ENCODE measurements around the gene SELENON.

SELENON gene

GRCh38 chr1:25810341-25811299 lies 10.6 kb downstream of the SELENON start:
- DNase-seq (ENCODE audit: low read depth in 2 of 2), result no peak

DNA sequence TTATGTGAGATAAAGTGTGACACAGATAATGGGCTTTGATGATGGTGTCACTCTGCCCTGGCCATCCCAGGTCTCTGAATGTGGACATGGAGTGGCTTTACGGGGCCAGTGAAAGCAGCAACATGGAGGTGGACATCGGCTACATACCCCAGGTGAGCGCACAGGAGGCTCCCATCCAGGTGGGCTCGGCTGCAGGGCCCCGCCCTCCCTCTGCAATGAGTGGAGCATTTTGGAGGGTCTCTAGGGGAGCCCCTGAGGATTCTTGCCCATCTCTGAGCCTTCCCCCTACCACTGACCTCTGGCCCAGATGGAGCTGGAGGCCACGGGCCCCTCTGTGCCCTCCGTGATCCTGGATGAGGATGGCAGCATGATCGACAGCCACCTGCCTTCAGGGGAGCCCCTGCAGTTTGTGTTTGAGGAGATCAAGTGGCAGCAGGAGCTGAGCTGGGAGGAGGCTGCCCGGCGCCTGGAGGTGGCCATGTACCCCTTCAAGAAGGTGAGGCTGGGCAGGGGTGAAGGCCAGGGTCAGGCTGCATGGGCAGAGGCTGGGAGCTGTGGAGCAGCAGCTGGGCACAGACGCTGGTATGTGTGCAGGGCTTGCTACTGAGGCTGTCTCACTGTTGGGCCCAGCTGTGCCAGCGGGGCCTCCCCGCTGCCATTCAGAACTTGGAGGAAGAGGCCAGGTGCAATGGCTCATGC lies 11.5 kb downstream of the SELENON start:
- no peak for DNase-seq (ENCODE audit: low read depth in 2 of 2)

DNA sequence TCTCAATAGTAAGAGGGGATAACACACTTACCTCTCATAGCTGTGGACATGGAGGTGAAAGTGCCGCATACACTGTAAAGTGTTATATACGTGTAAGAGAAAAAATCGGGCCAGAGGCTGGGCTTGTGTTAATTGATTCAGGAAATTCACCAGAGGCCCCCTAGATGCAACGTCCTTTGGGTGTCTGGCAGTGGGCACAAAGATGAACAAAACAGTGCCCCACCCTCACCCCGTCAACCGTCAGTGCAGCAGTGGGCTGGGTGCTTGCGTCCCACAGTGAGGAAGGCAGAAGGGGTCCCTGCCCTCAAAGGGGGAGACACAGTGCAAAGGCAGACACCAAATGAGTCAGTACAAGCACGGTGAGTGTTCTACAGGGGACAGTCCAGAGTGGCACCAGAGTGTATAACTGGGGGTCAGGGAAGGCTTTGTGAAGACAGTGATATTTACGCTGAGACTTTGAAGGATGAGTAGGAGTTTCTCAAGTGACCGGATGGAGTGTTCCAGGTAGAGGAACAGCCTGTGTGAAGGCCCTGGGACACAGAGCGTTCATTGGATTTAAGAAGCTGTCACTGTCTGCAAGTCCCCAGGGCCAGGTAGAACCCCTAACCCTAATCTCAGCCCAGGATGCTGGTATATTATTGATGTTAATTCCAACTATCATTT lies 13.2 kb downstream of the SELENON start:
- no peak for DNase-seq (ENCODE audit: low read depth in 2 of 2)

DNA sequence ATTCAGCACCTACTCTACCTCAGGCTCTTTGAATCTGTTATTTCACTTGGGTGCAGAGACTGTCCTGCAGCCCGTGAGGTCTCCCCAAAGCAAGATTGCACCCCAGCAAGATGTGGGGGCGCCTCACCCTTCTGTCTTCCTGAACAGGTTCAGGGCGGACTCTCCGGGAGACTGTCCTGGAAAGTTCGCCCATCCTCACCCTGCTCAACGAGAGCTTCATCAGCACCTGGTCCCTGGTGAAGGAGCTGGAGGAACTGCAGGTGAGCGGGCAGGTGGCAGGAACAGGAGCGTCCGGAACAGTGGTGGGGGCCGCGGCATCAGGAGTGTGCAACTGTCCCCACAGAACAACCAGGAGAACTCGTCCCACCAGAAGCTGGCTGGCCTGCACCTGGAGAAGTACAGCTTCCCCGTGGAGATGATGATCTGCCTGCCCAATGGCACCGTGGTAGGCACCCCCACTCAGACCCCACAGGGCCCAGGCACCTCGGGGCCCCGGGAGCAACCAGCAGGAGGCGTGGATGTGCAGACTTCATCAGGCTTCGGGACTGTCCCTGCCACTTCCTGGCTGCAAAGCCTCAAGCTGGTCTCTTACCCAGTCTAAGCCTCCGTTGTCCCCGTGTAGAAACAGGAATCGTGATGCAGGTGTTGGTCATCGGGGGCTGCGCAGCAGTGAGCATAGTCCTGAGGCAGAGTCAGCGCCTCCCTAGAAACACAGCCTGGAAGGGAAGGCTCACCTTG lies 13.9 kb downstream of the SELENON start:
- no peak for DNase-seq (ENCODE audit: low read depth in 2 of 2)

GRCh38 chr1:25814549-25815087 lies 14.6 kb downstream of the SELENON start:
- DNase-seq (ENCODE audit: low read depth in 2 of 2), result no peak

DNA sequence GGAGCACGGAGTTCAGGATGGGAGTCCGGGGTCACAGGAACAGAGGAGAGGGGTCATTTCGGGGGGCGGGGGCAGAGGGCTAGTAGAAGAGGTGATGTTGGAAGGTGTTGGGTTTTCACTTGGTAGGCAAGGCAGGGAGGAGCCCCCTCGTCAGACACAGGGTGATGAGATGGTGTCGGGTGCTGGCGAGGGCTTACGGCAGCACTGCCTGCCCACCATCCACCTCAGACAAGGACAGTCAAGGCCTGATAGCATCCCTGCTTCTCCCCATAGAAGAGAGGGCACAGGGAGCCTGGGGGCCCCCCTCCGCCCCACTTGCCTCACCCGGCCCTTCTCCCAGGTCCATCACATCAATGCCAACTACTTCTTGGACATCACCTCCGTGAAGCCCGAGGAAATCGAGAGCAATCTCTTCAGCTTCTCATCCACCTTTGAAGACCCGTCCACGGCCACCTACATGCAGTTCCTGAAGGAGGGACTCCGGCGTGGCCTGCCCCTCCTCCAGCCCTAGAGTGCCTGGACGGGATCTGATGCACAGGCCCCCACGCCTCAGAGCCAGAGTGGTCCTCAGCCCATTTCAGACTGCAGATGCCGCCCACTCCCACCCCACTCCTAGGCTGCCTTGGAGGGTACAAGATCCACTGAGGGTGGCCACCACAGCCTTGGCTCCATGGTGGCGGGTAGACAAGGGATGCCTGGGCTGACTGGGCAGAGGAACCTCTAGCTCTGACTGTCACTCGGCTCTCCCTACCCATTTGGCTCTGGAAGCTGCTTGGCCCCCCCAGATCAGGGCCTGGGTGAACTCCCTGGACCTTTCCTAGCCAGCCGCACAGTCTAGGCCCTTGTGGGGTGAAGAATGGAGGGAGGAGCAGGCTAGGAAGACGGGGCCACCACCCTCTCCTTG lies 15.5 kb downstream of the SELENON start:
- DNase-seq (ENCODE audit: low read depth in 2 of 2), result no peak

- DNase-seq (ENCODE audit: low read depth in 2 of 2), result no peak
Measured at GRCh38 chr1:25816112-25816718, 16.2 kb downstream of the SELENON start.

- no peak for DNase-seq (ENCODE audit: low read depth in 2 of 2)
Measured at GRCh38 chr1:25817840-25818501, 18.0 kb downstream of the SELENON start.

DNA sequence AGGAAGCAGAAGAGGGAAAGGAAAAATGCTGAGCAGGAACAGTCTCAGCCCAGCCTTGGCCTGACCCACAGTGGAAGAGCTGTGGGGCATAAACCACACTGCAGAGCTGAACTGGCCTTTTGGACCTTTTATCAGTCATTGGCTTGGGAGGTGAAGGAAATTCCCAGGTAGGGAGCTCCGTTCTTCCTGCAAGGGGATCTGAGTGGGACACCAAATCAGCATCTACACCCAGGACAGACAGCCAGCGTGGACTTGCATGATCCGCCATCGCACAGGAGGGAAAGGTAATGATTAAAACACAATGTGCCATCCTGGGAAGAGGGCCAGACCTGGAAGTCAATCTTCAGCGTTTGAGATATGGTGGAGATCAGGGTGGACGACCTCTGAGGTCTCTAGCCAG lies 18.6 kb downstream of the SELENON start:
- DNase-seq (ENCODE audit: low read depth in 2 of 2), result no peak

- peak; percentile 32 to 43 for DNase-seq (ENCODE audit: low read depth in 2 of 2)
Measured at GRCh38 chr1:25819491-25820246, 19.7 kb downstream of the SELENON start, which contains the start of gene MTFR1L. TSS of gene MTFR1L (plus strand) at chr1:25819954. CDS start at chr1:25823105, 3,151 bp downstream.

- DNase-seq (ENCODE audit: low read depth in 2 of 2), result no peak
Measured at GRCh38 chr1:25820247-25821111, 20.5 kb downstream of the SELENON start.

- no peak for DNase-seq (ENCODE audit: low read depth in 2 of 2)
Measured at GRCh38 chr1:25821112-25821476, 21.1 kb downstream of the SELENON start.

DNA sequence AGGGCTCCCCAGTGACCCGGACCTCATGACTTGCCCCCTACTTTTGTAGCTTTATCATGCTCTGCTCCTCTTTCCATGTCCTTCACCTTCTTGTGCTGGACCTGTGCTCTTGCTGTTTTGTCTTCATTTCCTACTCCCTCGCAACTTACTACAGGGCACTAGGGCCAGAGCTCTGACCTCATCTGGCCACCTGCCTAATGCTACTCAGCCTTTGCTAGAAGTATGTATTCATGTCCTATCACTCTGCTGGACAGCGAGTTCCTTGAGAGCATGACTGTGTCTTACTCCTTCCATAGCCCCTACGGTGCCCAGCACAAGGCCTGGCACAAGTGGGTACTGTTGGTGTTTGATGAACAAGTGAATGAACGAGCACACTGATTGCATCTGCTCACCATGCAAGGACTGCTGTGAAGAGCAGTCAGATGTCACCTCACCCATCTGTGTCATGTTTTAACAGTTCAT lies 21.7 kb downstream of the SELENON start:
- DNase-seq (ENCODE audit: low read depth in 2 of 2), result no peak

DNA sequence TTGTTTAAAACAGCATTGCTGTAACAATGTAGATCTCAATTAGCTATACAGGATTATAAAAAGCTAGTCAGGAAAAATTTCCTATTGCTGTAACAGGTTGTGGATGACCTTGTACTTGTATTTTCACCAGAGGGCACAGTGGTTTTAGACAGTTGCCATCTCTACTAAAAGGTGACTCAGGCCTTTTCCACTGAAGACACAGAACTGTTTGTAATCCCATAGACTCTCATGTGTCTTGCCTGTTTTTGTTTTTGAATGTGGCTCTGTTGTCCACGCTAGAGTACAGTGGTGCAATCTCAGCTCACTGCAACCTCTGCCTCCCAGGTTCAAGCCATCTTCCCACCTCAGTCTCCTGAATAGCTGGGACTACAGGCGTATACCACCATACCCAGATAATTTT lies 25.6 kb downstream of the SELENON start:
- DNase-seq (ENCODE audit: low read depth in 2 of 2), result no peak

DNA sequence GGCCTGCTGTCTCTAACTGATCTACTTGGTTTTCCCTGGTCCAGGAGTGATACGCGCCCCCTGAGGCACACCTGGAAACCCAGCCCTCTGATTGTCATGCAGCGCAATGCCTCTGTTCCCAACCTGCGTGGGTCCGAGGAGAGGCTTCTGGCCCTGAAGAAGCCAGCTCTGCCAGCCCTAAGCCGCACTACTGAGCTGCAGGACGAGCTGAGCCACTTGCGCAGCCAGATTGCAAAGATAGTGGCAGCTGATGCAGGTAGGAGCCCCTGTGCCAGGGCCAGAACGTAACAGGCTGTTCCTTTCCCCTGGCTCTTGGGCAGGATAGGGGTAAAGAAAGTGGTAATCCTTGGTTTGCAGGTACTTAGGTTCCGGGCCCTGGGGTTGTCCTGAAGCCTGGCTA lies 26.6 kb downstream of the SELENON start:
- no peak for DNase-seq (ENCODE audit: low read depth in 2 of 2)

DNA sequence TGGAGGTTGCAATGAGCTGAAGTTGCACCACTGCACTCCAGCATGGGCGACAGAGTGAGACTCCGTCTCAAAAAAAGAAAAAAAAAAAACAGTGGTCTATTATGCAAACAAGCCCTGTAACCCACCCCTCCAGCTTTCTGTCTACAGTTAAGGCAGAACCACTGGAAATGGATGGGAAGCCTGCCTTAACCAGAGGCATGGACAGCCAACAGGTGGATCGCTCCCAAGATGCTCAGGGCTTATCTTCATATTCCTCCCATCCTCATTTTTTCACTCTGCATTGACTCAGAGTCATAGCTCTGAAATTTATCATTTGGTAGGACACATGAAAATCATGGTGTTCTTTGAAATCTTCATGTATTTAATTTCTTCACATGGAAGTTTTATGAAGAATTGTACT lies 28.5 kb downstream of the SELENON start:
- DNase-seq (ENCODE audit: low read depth in 2 of 2), result no peak

GRCh38 chr1:25829046-25829445 lies 29.1 kb downstream of the SELENON start:
- DNase-seq (ENCODE audit: low read depth in 2 of 2), result no peak

Data from fibroblast of skin of left quadriceps (primary cell).